ACHN (cell line): ENCODE measurements around the gene DPF3.

Source experiments
- DNase-seq: peaks from one replicate; pipeline ENCODE4 v3.0.0-alpha.2; 2015
- in situ Hi-C: cut with HindIII; loops from 2 replicates; pipeline ENCODE4 v1.10.0; 2017; ENCODE audit warnings: low sequenced_read_pairs, low pct_ligation_motif_present, low pct_unique_long_range_greater_than_20kb

Gene DPF3

DNA sequence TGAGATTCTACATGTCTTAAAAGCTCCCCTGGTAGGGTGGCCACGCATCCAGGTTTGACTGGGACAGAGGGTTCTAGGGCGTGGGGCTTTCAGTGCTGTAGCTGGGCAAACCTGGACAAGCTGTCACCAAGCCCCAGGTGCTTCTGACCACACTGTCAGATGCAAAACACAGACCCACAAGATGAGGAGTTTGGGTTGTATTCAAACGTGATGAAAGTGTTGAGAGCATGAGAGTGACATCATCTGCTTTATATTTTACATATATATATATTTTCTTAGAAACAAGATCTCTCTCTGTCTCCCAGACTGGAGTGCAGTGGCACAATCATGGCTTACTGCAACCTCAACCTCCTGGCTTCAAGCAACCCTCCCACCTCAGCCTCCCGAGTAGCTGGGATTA is 210.1 kb downstream of the DPF3 start:
- in situ Hi-C loops, result no loop called here
- DNase-seq, result no peak

DNA sequence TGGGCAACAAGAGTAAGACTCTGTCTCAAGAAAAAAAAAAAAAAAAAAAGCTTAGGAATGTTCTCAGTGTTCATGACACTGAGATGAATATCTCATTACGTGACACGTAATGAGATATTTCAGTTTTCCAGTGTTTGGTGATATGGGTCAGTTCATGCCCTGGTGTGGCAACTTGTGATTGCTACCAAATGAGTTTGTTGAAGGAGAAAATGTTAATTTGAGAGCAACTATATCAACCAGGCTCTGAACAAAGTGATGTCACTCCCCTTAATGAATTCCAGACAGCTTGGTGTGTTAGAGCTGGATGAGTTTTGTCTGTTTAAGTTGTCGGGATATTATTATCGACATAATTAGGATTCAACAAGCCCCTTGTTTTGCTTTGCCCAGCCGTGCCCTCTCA is 211.7 kb downstream of the DPF3 start:
- in situ Hi-C loops, result no loop called here

DNA sequence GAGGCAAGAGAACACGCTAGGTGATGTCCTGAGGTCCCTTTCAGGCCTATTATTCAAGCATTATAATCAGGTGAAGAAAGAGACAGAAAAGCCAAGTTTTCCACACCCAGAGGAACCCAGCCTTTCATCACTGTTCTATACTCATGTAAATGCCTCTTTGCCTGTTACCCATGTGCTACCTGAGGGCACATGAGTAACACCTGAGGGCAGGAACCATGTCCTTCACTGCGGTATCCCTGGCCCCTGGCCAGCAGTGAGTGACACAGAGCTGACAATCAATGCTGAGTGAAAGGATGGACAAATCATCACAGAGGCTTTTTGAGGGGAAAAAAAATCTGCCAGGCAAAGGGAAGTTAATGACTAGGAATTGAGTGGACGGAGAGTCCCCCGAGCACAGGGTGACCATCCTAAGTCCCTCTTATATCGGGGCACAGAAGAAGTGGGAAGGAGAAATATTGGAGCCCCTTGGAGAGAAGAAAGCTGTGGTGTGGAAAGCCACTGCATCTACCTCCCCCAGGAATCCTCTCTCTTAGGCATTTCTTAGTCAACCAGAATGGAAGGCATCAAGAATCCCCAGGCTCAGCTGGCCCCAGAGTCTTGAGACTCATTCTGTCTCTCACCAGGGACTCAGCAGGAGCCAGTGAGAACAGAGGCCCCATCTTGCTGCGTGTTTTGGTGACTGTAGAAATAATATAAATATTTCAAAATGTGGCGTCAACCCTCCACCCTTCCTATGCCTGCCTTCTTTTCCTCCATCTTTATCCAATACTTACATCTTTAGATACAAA is 212.9 kb downstream of the DPF3 start:
- in situ Hi-C loops, result no loop called here
- DNase-seq, result no peak

More for the DNA sequence above, 211.7 kb downstream of the DPF3 start:
- DNase-seq, result no peak

DNA sequence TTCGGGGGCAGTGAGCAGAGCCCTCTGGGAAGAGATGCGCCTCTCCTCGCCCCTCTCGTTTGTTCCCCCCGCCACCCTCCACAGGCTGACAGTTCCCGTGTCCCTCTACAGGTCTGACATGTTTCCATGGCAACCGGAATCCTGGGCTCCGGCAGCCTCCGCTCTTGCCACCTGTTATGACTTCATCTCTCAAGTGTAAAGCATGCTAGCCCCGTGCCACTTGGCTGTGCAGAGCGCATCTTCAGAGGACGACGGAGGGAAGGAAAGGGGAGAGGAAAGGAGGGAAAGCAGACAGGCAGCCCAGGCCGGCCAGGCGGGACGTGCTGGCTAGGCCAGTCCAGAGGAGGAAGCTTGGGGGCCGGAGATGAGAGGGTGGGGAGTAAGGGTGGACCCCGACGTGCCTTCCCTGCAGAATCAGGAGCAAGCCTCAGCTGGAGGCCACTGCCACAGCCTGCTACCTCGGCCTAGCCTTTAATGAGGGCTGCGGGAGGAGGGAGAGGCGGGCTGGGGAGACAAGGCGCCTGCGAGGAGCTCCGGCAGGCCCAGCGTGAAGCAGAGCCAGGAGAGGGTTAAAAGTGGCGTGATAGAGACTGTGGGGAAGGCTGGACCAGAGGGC is 214.3 kb downstream of the DPF3 start:
- DNase-seq, result no peak
- in situ Hi-C loops, result no loop called here

DNA sequence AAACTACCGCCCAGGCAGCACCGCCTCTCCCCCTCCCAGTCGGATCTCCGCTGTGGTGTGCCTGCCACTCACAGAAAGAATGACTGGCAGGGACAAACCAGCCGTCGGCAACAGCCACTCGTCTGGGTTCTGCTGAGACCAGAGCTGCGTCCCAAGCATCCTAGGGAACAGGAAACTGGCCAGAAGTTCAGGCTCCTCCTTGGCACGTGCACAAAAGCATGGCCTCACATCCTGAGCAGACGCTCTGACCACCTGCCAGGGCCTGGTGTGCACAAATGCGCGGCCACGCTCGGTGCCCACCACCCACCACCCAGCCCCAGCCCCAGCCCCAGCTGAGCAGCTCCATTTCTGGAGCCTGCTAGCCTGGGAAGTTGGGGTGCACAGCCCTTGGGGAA is 214.8 kb downstream of the DPF3 start:
- in situ Hi-C loops, result no loop called here
- no peak for DNase-seq

DNA sequence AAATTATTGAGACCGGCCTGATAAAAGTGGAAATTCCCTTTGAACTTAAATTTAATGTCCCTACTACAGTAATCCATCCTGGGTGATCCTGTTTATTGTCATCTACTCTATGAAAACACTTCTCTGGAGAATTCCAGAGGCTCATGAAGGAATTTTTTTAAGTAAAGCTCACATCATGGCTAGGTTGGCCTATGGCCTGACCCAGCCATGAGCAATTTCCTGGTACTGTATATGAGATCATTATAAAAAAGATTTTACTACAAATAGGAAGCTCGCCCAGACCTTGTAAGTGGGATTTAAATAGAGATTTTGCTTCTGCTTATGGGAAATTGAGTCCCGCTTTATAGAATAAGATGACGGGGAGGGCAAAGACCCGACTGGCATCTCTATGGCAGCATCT is 215.5 kb downstream of the DPF3 start:
- in situ Hi-C loops, result no loop called here
- no peak for DNase-seq

DNA sequence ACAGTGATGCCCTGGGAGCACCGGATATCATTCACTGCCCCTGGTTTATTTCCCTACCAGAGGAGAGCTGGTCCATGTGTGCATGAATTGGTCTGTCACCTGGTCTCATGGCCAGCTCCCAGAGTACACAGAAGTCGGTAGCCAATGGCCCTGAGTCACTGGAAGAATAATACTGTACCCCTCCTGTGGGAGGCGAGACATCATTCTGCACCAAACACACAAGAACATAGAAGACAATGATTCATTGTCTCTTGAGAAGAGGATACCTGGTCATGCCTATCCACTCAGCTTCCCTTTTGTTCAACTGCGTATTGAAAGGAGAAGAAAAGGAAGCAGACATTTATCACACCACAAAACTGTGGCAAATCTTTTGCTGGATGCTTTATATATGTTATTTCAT is 216.2 kb downstream of the DPF3 start:
- no peak for DNase-seq
- in situ Hi-C loops, result no loop called here

DNA sequence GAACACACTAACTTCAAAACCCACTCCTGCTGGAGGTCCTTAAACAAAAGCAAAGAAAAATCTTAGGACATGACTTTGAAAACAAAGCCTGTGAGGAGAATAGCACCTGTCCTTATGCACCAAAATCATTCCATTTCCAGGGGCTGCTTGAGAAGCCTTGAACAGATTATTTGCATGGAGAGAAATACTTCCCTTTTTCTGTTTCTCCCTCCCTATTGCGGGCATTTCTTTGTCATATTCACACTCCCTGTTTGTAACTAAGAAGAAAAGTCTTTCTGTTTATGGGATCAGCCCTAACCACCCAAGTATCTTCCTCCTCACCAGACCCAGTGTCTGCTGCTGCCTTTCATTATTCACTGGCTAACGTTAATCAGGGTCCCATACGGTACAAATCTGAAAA is 218.8 kb downstream of the DPF3 start:
- no peak for DNase-seq
- in situ Hi-C loops, result no loop called here

DNA sequence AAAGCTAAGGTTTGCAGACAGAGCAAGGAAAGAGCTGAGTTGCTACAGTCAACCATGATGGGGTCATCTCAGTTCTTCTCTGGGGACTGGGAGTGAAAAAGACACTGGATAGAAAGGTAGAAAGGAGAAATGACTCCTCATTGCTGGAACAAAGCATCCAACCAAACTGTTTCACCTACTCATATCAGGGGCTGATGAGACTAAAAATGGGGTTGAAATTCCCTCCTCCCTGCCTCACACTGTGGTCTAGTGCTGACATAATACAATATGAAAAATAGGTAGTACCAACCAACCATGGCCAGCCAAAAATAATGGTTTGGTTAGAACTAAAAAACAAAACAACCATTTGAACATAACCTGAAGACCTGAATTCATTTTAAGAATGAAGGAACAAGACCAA is 220.7 kb downstream of the DPF3 start:
- no peak for DNase-seq
- in situ Hi-C loops, result no loop called here

DNA sequence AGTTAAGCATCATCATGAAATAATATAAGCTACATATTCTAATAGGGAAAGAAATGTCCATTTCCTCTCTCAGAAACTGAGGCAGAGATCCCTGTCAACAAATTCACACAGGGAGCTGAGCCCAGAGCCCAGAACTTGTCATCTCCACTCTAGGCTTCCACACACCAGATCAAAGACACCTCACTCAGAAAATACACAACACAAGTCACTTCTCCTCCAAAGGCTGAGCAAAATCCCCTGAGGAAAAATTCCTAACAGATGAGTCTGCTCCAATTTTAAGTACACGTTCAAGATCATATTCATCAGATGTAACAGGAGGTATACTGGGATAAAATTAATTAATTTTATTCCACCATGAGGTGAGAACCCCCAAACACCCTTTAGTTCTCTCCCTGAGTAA is 227.3 kb downstream of the DPF3 start:
- in situ Hi-C loops, result no loop called here
- DNase-seq, result peak; percentile 43

DNA sequence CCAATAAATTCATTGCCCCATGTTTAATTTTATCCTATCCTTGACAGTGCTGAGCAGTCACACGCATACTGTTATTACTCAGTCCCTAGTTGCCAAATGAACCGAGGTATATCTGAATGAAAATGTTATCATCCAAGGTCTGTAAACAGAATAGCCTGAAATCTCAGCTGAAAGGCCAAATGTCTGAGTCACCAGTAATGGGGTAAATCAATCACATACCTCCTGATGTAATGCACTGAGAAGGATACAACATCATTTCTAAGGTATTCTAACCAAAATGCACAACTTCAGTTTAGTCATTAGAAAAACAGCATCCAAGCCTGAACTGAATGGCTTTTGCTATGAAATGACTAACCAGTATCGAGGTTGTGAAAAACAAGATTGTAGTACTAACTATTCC is 228.6 kb downstream of the DPF3 start:
- in situ Hi-C loops, result no loop called here
- DNase-seq, result peak; percentile 93

DNA sequence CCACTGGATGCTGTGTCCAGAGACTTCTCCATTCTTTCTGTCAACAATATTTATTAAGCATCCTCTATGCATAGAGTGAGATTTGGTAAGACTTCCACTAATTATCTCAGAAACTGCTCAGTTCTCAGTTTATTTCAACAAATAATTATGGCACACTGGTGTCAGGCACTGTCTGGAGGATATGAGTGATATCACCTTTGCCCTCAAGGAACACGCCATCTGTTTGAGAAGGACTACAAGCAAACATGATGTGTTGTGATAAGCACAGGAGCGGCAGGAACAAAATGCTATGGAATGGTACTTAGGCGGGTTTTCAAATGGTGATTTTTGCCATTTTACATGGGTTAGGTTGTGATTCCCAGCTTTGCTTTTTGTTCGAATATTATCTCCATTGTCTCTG is 229.2 kb downstream of the DPF3 start:
- DNase-seq, result no peak
- in situ Hi-C loops, result no loop called here

DNA sequence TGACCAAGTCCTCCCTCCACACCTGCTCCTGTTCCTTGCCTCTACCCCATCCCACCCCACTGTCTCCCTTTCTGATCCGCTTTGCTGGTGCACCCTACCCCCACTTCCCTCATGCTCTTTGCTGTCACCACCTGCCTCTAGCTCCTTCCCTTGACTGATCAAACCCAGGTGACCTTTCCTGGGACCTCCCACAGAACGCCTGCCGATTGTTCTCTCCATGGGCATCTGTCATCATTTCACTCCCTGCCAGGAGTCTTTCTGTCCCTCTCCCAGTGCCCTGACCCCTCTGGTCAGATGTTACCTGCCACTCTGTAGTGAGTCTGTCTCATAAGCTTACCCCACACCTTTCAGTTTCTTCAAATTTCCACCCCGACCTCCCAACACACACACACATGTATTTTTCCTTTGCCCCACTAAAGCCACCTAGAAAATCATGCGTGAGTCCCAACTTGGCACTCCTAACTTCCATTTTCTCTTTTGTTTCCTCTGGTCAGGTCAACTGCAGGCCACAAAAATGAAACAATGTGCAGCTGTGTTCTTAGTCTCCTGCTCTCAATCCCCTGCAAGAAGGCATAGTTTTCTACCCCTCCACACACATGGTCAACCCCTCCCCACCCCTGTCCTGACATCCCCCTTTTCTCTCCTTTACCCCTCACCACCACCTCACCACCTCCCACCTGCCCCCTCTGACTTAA is 229.8 kb downstream of the DPF3 start:
- DNase-seq, result no peak
- in situ Hi-C loops, result no loop called here

DNA sequence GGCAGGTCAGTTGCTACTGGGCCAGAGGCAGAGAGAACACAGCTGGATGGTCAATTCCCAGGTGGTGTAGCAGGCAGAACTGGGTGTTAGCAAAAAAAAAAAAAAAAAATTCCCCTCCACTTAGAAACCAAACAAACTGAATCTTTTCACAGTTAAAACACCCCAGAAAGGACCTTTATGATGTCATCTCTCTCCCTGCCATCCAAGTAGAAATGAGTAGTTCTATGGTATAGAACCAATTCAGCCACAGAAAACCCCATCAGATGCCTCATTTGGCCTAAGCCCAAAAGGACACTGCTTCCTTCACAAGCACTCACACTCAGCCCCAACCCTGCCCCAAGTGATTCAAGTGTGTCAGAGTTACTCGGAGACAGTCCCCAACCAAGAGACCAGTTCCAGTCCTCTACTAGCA is 230.8 kb downstream of the DPF3 start:
- in situ Hi-C loops, result no loop called here
- no peak for DNase-seq

DNA sequence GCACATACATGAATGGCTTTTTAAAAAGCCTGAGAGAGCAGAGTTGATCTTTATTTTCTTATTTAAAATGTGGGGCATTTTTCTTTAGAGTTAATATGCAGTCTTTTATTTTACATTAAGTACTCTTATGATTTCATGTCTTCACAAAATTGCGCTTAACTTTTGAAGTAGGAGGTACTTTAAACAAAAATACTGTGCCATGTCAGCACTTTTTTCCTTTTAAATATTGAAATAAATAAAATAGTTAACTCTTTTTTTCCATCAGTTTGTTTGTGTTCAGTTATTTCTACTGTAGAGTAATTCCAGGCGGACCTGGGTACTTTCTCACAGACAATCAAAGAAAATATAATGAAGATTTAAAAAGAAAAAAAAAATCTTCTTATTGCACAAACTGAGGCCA is 231.7 kb downstream of the DPF3 start:
- in situ Hi-C loops, result no loop called here
- no peak for DNase-seq

DNA sequence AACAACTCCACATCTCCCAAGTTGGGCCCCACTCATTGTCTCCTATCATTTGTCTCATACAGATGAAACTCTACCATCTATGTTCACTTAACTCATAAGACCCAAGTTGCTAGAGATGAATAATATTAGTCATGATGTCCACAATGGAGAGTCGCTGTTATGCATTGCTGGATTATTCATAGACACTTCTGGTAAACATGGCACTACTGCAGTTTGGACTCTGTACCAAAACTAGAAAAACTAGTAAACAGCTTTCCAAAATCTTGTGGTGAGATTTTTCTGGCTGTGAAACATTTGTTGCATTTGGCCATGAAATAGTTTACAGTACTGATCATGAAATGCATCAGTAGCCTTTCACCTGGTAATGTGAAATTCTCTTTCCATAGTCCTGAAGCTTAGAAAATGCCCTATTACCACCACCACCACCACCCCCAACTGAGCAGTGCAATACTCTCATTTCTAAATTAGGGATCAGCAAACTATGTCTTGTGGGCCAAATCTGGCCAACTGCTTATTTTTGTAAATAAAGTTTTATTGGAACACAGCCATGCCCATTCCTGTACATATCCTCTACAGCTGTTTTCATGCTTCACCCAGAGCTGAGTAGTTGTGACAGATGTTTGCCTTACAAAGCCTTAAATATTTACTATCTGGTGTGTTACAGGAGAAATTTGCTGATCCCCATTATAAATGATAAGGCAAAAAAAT is 236.5 kb downstream of the DPF3 start:
- in situ Hi-C loops, result no loop called here

DNA sequence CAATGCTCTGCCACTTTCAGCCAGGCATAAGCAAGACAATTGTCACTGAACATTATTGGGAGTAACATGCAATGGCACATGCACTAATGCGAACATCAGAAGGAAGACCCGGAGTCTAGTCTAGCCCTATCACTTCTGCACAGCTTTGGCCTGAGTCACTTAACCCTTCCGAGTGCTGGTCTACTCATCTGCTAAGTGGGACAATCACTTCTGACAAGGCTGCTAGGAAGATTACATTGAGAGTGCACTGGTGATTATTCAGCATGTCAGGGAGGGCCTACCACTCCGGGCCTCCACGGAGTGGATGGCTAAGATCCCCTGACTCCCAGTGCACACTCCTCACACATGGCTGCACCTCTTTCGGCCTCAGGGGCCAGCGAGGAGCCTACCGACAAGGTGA is 240.9 kb downstream of the DPF3 start:
- in situ Hi-C loops, result no loop called here
- DNase-seq, result no peak

More for the DNA sequence above, 236.5 kb downstream of the DPF3 start:
- DNase-seq, result no peak

DNA sequence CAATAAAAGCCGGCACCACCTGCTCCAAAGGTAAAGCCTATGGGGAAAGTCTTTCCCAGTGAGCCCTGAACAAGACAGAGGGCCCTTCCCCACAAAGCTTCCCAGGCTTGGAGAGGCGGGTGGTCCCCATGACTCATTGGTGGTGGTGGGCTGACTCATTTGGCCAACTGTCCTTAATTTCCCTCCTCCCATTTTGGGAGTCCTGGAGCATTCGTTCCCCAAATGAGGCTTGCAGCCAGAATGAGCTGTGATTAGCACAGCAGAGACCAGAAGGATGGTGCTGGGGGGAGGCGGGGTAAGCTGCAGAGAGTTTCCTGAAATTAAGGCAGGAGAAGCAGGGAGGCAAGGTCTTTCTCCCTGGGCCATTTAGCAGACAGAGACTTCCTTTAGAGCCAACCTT is 241.7 kb downstream of the DPF3 start:
- no peak for DNase-seq
- in situ Hi-C loops, result no loop called here

DNA sequence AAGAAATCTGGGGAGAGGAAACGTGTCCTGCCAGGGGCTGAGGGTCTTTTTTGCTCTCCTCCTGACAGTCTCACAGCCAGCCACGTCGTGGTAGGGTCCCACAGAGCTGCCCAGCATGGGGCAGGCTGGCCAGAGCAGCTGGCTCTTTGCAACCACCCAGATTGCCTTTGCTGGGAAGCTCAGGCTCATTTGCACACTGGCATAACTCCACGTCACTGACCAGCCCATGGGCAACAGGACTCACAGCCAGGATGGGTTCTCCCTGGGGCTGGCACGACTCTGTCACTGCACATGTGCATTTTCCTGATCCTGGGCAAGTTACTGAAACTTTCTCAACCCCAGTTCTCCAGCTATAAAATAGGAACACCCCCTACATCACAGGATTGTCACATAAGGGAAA is 242.2 kb downstream of the DPF3 start:
- no peak for DNase-seq

More for the DNA sequence above, 242.2 kb downstream of the DPF3 start:
- in situ Hi-C loops, result no loop called here
